GM19193 (cell line): ENCODE measurements around the gene ACVR1.

Experiments
- POLR2A ChIP-seq: IDR thresholded peaks from 4 replicates; pipeline ENCODE4 v1.6.1; 2011; ENCODE audit not compliant: insufficient read depth, insufficient read length; ENCODE audit errors: extremely low read depth

The ACVR1 gene

GRCh38 chr2:157805519-157805918, 70.6 kb downstream of the ACVR1 start:
- no peak for TF ChIP-seq POLR2A

DNA sequence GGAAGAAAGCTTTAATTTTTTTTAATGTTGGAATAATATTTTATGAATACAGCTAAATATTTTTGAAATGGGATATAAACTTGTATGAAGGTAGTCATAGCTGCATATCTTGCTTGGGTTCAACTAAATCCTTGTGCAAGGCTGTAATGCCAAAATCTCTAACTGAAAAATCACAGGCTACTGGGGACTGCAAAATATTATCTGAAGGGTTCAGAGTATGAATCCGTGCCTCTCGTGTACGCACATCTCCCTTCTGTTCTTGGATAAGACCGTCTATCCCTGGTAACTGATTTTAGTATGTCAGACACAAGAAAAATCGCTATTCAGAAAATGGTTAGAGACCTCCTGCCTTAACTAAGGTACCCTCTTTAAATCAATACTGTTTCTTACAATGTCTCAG, 71.8 kb downstream of the ACVR1 start:
- no peak for TF ChIP-seq POLR2A

GRCh38 chr2:157803952-157804351, 72.2 kb downstream of the ACVR1 start:
- no peak for TF ChIP-seq POLR2A

- no peak for TF ChIP-seq POLR2A
Observed at GRCh38 chr2:157803476-157803875, 72.7 kb downstream of the ACVR1 start.

DNA sequence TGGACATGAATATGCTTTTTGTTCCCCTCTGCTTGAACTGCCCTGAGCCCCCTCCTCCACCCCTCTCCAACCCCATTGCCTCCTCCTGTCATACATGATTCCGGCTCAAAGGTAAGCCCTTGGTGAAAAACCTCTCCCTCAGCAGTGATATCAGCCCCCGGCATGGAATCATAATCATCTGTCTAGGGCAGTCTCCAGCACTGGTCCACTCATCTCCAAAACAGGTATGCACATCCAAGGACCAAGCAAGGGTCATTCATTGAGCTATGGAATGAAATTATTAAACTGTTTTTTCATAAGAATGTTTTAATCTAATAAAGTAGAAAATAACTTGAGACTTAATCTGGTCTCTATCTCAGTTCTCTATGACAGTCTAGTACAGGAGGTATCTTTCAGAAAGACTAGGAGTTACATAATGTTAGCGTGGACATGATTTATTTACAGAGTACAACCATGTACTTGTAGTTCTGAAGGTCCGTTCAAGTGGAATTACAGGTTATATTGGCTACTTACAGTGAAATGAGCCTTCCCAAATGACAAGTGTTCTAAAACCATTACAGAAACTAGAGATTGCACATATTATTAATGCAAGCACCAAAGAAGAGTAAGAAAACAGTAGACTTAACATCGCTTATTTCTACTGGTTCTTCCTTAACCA, 75.2 kb downstream of the ACVR1 start:
- no peak for TF ChIP-seq POLR2A

DNA sequence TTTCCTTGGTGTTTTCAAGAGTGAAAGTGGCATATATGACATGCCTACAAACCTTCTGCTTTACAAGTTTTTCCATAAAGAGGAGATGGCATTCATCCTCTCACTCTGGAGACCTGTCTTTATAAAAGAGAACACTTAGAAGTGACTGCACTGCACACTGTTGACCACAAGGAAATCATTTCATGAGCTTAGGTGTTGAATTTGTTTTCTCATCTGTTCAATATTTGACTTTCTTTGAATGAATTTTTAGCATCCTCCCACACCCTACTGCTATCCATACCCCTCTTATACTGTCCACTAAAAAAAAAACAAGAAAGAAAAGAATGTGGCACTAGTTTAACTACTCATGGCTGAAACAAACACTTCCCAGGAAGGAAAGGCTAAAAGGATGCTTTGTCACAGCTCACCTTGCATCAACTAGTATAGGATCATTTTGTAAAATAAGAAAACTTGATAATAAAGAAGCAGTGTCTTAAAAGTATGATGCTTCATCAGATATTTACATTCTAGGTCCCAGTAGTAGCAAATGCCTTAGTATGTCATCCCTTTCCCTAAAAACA, 83.0 kb downstream of the ACVR1 start:
- TF ChIP-seq POLR2A, result no peak

- TF ChIP-seq POLR2A, result no peak
Observed at GRCh38 chr2:157792335-157793052, 83.6 kb downstream of the ACVR1 start.

GRCh38 chr2:157790780-157791179, 85.3 kb downstream of the ACVR1 start:
- no peak for TF ChIP-seq POLR2A

- TF ChIP-seq POLR2A, result no peak
Observed at GRCh38 chr2:157789933-157790511, 86.1 kb downstream of the ACVR1 start.

GRCh38 chr2:157789256-157789655, 86.9 kb downstream of the ACVR1 start:
- TF ChIP-seq POLR2A, result no peak

DNA sequence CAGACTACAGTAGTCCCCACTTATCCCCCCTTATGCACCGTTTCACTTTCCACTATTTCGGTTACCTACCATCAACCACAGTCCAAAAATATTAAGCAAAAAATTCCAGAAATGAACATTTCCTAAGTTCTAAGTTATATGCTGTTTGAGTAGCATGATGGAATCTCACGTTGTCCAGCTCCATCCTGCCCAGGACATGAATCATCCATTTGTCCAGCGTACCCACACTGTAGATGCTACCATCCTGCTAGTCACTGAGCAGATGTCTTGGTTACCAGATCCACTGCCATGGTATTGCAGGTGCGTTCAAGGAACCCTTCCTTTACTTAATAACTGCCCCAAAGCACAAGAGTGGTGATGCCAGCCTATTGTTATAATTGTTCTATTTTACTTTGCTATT, 87.9 kb downstream of the ACVR1 start:
- TF ChIP-seq POLR2A, result no peak

DNA sequence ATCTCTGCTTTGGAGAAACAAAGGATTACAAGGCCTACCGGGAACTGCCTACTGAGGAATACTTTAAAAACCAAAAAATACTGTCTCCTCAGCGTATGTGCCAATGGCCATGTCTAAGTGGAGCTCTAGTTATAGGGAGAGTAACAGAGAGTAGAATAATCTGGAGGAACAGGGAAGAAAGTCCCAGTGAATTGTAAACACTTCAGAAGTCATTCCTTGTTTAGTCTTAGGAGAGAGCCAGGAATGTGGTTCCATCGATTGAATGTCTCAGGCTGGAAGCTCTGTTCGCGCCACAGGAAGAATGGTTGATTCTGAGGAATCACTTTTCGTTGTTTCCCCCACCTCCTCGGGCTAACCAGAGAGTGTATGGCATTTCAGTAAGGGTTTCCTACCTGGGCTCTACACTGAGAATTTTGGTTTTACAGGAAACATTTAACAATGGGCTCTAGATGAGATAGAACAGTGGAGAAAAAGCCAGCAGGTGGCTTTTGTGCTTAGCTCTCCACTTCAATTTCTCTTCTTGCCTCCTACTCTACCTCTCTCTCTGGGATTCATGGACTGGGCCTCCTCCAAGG, 88.7 kb downstream of the ACVR1 start:
- TF ChIP-seq POLR2A, result no peak

DNA sequence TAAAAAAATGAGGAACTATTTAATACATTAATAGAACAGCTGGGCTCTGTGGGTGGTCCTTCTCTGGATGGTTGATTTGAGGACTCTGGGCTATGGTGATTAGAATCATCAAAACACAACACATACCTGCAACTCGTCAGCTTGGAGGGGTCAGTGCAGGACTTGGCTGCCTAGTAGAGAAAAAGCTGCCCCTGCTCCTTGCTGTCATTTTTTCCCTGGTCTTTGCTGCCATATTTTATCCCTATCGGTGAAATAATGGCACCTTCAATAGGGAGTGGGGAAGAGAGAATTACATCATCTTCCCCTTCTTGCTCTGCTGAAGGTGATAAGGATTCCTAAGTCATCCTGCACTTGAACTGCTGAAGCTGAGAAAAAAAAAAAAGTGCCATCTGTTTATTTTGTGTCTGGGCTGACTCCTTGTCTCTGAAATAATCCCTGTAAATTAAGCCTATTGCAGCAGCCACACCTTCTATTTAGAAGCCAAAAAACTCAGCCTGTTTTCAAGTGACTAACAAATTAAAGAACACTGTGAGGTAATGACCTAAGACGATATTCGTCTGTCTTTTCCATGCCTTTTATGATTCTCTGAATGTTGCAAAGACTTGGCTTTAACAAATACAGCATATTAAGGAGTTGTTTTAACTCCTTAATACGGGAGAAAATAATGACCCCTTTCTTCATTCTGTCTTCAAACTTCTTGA, 89.3 kb downstream of the ACVR1 start:
- no peak for TF ChIP-seq POLR2A

DNA sequence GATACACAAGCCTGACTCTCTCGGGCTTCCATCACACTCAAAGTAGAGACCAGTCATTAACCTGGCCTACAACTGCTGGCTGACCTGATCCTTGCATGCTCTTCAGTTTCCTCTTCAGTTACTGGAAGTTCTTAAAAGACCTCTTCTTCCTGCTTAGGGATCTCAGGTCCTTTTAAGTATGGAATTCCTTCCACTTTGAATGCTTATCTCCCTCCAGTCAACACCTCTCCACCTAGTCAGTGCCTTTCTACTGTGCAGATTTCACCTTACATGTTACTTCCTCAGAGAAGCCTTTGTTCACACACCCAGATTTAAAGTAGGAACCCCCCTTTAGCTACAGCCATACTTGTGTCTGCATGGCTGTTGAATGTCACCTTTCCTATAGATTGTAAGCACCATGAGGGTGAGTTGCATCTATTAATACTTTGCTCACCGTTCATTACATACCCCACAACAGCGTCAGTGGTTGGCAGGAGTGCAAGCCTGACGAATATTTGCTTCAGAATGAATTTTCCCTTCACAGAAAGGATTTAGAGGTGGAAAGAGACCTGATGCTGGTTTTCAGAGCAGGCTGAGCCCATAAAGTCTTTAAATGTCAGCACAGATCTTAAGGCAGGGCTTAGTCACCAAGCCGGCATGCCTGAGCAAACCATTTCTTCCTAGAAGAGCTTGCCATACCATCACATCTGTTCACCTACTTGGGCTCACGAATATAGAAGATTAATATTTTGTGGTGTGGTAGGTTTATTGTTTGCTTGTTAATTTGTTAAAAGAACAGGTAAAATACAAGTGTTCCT, 90.1 kb downstream of the ACVR1 start:
- no peak for TF ChIP-seq POLR2A

GRCh38 chr2:157785200-157785599, 90.9 kb downstream of the ACVR1 start:
- TF ChIP-seq POLR2A, result no peak

DNA sequence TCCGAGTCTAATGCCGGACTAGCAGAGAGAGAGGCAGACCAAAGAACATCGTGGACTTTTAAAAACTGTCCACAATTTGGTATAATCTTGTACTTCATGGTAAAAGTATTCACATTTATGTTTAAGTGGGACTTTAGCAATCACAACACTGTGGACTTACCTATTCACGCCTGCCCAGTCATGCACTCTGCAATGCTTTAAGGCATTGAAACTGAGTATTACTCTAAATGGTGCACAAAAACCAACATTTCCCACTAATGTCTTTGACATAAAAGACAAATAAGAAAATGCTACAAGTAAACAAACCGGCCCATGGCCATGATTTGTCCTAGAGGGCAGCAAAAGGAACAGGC, 91.3 kb downstream of the ACVR1 start:
- no peak for TF ChIP-seq POLR2A
